NCI-H146 treated with DMSO at 0.1 percent for 48 hours (cell line): ENCODE measurements around the gene MYO7B.

Experiments used
- DNase-seq: peaks from one replicate; lab custom pipeline; 2025; ENCODE audit not compliant: unreplicated experiment; lab: John Stamatoyannopoulos, UW

The MYO7B gene

GRCh38 chr2:127586136-127586535 lies 50.7 kb downstream of the MYO7B start:
- no peak for DNase-seq

- DNase-seq: no peak
These were observed 51.3 kb downstream of the MYO7B start for GRCh38 chr2:127586746-127587295.

- DNase-seq: no peak
These were observed 52.8 kb downstream of the MYO7B start for GRCh38 chr2:127588241-127588640.

- no peak for DNase-seq
These were observed 53.9 kb downstream of the MYO7B start for GRCh38 chr2:127589358-127589757.

GRCh38 chr2:127589841-127590240 lies 54.4 kb downstream of the MYO7B start:
- no peak for DNase-seq

GRCh38 chr2:127590386-127591190 lies 55.1 kb downstream of the MYO7B start:
- DNase-seq: no peak

GRCh38 chr2:127591221-127591923 lies 55.9 kb downstream of the MYO7B start:
- DNase-seq: peak; percentile 39

- DNase-seq: no peak
These were observed 57.3 kb downstream of the MYO7B start for GRCh38 chr2:127592761-127593227.

GRCh38 chr2:127593228-127594115 lies 58.0 kb downstream of the MYO7B start:
- DNase-seq: no peak

GRCh38 chr2:127594116-127594591 lies 58.7 kb downstream of the MYO7B start:
- DNase-seq: no peak

GRCh38 chr2:127596311-127597045 lies 61.0 kb downstream of the MYO7B start:
- no peak for DNase-seq

GRCh38 chr2:127597046-127597983 lies 61.8 kb downstream of the MYO7B start:
- DNase-seq: no peak

GRCh38 chr2:127597984-127598380 lies 62.5 kb downstream of the MYO7B start:
- no peak for DNase-seq

- DNase-seq: no peak
These were observed 63.2 kb downstream of the MYO7B start for GRCh38 chr2:127598711-127599110.

GRCh38 chr2:127599211-127599610 lies 63.7 kb downstream of the MYO7B start:
- DNase-seq: no peak

GRCh38 chr2:127604986-127605385 lies 69.5 kb downstream of the MYO7B start:
- no peak for DNase-seq

GRCh38 chr2:127605691-127606263 lies 70.3 kb downstream of the MYO7B start:
- DNase-seq: no peak

- DNase-seq: no peak
These were observed 71.3 kb downstream of the MYO7B start for GRCh38 chr2:127606625-127607398.
